Renal cortical epithelial cell (primary cell): ENCODE results near the gene TAS2R20. TPM values are rescaled to one million over a fixed set of nuclear protein-coding genes. Genes with fewer than 3 reads are reported as not detected.
A peak's percentile ranks its signal among the peaks of the same experiment; 100 is the strongest.
"Not testable (repeated sequence)": the region's sequence is repeated elsewhere in the genome, so short reads cannot be mapped to it uniquely, and the experiment has no call there.

Experiments used
- DNase-seq: peaks from one replicate; pipeline ENCODE4 v3.0.0-alpha.2; 2011; ENCODE audit warnings: low read depth
- total RNA-seq: library from RNA; depleted of rRNA; stranded (reverse); fragments of >200 nt; gene quantifications from 2 replicates; pipeline ENCODE4 v1.2.3, GENCODE V29; 2014

TAS2R20 gene
- total RNA-seq = 1.6 and 7.7 TPM in 2 replicates

- no peak for DNase-seq
Measured at GRCh38 chr12:10998204-10998603, at the start of gene TAS2R20. TSS of gene TAS2R20 (minus strand) at chr12:10998304. CDS start at chr12:10997875, 429 bp downstream.

- DNase-seq = not testable (repeated sequence)
Measured at GRCh38 chr12:11041366-11041765, 43.3 kb upstream of the TAS2R20 start.

GRCh38 chr12:11040162-11040561, 42.1 kb upstream of the TAS2R20 start:
- DNase-seq = no peak

- no peak for DNase-seq
Measured at GRCh38 chr12:11039171-11039570, 41.1 kb upstream of the TAS2R20 start.

GRCh38 chr12:11033959-11034358, 35.9 kb upstream of the TAS2R20 start:
- not testable (repeated sequence) for DNase-seq

- DNase-seq = no peak
Measured at GRCh38 chr12:11031307-11031706, 33.2 kb upstream of the TAS2R20 start, which contains the start of gene TAS2R31. TSS of gene TAS2R31 (minus strand) at chr12:11031407. CDS start at chr12:11031335, 72 bp downstream.

GRCh38 chr12:11026118-11026517, 28.0 kb upstream of the TAS2R20 start:
- no peak for DNase-seq

GRCh38 chr12:11023387-11023786, 25.3 kb upstream of the TAS2R20 start:
- no peak for DNase-seq

GRCh38 chr12:11022520-11022919, 24.4 kb upstream of the TAS2R20 start, which contains the start of gene TAS2R19:
TSS of gene TAS2R19 (minus strand) at chr12:11022620. CDS start at chr12:11022571, 49 bp downstream.
- no peak for DNase-seq

GRCh38 chr12:11016937-11017336, 18.8 kb upstream of the TAS2R20 start:
- DNase-seq = no peak

GRCh38 chr12:11015775-11016430, 17.8 kb upstream of the TAS2R20 start:
- peak; percentile 4 for DNase-seq

- peak; percentile 52 for DNase-seq
Measured at GRCh38 chr12:11014234-11014633, 16.1 kb upstream of the TAS2R20 start.

- no peak for DNase-seq
Measured at GRCh38 chr12:11007608-11008007, 9.5 kb upstream of the TAS2R20 start.

GRCh38 chr12:10994307-10994706, 3.8 kb downstream of the TAS2R20 start:
- DNase-seq = no peak

GRCh38 chr12:10989107-10989506, 9.0 kb downstream of the TAS2R20 start:
- DNase-seq = no peak

- no peak for DNase-seq
Measured at GRCh38 chr12:10986812-10987211, 11.3 kb downstream of the TAS2R20 start, which contains the start of gene TAS2R50. TSS of gene TAS2R50 (minus strand) at chr12:10986912. CDS start at chr12:10986860, 52 bp downstream.

- DNase-seq = no peak
Measured at GRCh38 chr12:10982244-10982643, 15.9 kb downstream of the TAS2R20 start.

- no peak for DNase-seq
Measured at GRCh38 chr12:10974965-10975364, 23.1 kb downstream of the TAS2R20 start.

GRCh38 chr12:10968765-10969456, 29.2 kb downstream of the TAS2R20 start:
- peak; percentile 84 for DNase-seq

GRCh38 chr12:10967409-10967808, 30.7 kb downstream of the TAS2R20 start:
- peak; percentile 85 for DNase-seq

GRCh38 chr12:10966314-10966713, 31.8 kb downstream of the TAS2R20 start:
- no peak for DNase-seq

- no peak for DNase-seq
Measured at GRCh38 chr12:10965476-10965875, 32.6 kb downstream of the TAS2R20 start.

GRCh38 chr12:10960211-10960610, 37.9 kb downstream of the TAS2R20 start:
- DNase-seq = no peak
